Astrocyte (in vitro differentiated cells and primary cell): ENCODE measurements around the gene CCNE1. TPM values are rescaled to one million over a fixed set of nuclear protein-coding genes. Genes with fewer than 3 reads are reported as not detected.

Experiments
- DNase-seq: peaks from one replicate; pipeline ENCODE4 v3.0.0-alpha.2; 2010; ENCODE audit warnings: low read depth
- FAIRE-seq: peaks from 2 replicates; lab custom pipeline; 2011; peaks lifted over from hg19 to GRCh38; lab: Jason Lieb, UNC
- H2AFZ ChIP-seq: 2 replicates; pipeline ENCODE4 v1.6.0; 2012; ENCODE audit warnings: low read depth, low read length, inconsistent platforms
- H3K27ac ChIP-seq: 2 replicates; pipeline ENCODE4 v1.5.1; 2011; ENCODE audit warnings: low read depth, low read length, inconsistent platforms
- H3K27me3 ChIP-seq: 2 replicates; pipeline ENCODE4 v1.6.0; 2011; ENCODE audit warnings: low read length, inconsistent platforms; ENCODE audit not compliant: insufficient read depth
- H3K36me3 ChIP-seq: 2 replicates; pipeline ENCODE4 v1.5.1; 2011; ENCODE audit warnings: low read length, inconsistent platforms; ENCODE audit not compliant: insufficient read depth
- H3K4me1 ChIP-seq: 2 replicates; pipeline ENCODE4 v1.5.1; 2011; ENCODE audit warnings: low read length, inconsistent platforms; ENCODE audit not compliant: insufficient read depth
- H3K4me2 ChIP-seq: 2 replicates; pipeline ENCODE4 v1.6.0; 2012; ENCODE audit warnings: low read length, inconsistent platforms
- H3K4me3 ChIP-seq: 2 replicates; pipeline ENCODE4 v1.5.1; 2011; ENCODE audit warnings: low read depth, mild to moderate bottlenecking, low read length, inconsistent platforms; ENCODE audit not compliant: insufficient read depth
- H3K79me2 ChIP-seq: 2 replicates; pipeline ENCODE4 v1.6.0; 2012; ENCODE audit warnings: mild to moderate bottlenecking, low read length, inconsistent platforms; ENCODE audit not compliant: insufficient read depth
- H3K9ac ChIP-seq: 2 replicates; pipeline ENCODE4 v1.6.0; 2012; ENCODE audit warnings: mild to moderate bottlenecking, low read length, inconsistent platforms
- H3K9me3 ChIP-seq: 2 replicates; pipeline ENCODE4 v1.5.1; 2012; ENCODE audit warnings: low read depth, mild to moderate bottlenecking, low read length, inconsistent platforms; ENCODE audit not compliant: insufficient read depth
- H4K20me1 ChIP-seq: 2 replicates; pipeline ENCODE4 v1.6.0; 2012; ENCODE audit warnings: low read length, inconsistent platforms; ENCODE audit not compliant: insufficient read depth
- H3K27ac Mint-ChIP-seq: one replicate; pipeline ENCODE4 v1.8.0; 2021; ENCODE audit warnings: mild to moderate bottlenecking, mixed read lengths; ENCODE audit not compliant: unreplicated experiment
- H3K27me3 Mint-ChIP-seq: one replicate; pipeline ENCODE4 v1.8.0; 2021; ENCODE audit warnings: low read depth, mixed read lengths; ENCODE audit not compliant: unreplicated experiment
- H3K36me3 Mint-ChIP-seq: one replicate; pipeline ENCODE4 v1.8.0; 2021; ENCODE audit warnings: low read depth, mixed read lengths; ENCODE audit not compliant: unreplicated experiment
- H3K4me1 Mint-ChIP-seq: one replicate; pipeline ENCODE4 v1.8.0; 2021; ENCODE audit warnings: low read depth, mixed read lengths; ENCODE audit not compliant: unreplicated experiment
- H3K4me3 Mint-ChIP-seq: one replicate; pipeline ENCODE4 v1.8.0; 2021; ENCODE audit warnings: mild to moderate bottlenecking, moderate library complexity, mixed read lengths; ENCODE audit not compliant: unreplicated experiment
- H3K9me3 Mint-ChIP-seq: one replicate; pipeline ENCODE4 v1.8.0; 2021; ENCODE audit warnings: mild to moderate bottlenecking, mixed read lengths; ENCODE audit not compliant: unreplicated experiment
- EZH2 ChIP-seq: IDR thresholded peaks from 2 replicates; pipeline ENCODE4 v1.6.1; 2012; ENCODE audit warnings: mild to moderate bottlenecking, low read length, inconsistent platforms; ENCODE audit not compliant: insufficient read depth
- total RNA-seq: library from RNA; stranded (reverse); gene quantifications from 2 replicates; pipeline ENCODE4 v1.2.1, GENCODE V29; 2021
- TF ChIP-seq, protein P1 (sequence below): IDR thresholded peaks from 2 replicates; pipeline ENCODE4 v1.5.1; 2011; ENCODE audit warnings: low read depth, mild to moderate bottlenecking, inconsistent platforms, low read length, moderate library complexity; ENCODE audit not compliant: insufficient read depth

The CCNE1 gene
- total RNA-seq, 1 donor from 2014 or later = 8.8 TPM

GRCh38 chr19:29784598-29785223 is 27.1 kb upstream of the CCNE1 start:
- DNase-seq (no peak), FAIRE-seq (no peak)
- peaks cover 2% of the 10 kb centered on the region for H3K36me3 Mint-ChIP-seq
- Histone ChIP-seq H2AFZ (no peak overlapping the region), H3K36me3 (no peaks in the 10 kb centered on the region), H3K9ac (no peak overlapping the region), H4K20me1 (no peaks in the 10 kb centered on the region), H3K9me3 (no peaks in the 10 kb centered on the region), H3K4me2 (no peak overlapping the region), H3K27ac (no peak overlapping the region), H3K4me1 (no peaks in the 10 kb centered on the region), H3K79me2 (no peaks in the 10 kb centered on the region), H3K27me3 (no peaks in the 10 kb centered on the region), H3K4me3 (no peak overlapping the region)
- TF ChIP-seq EZH2 = no peak
- TF ChIP-seq, protein P1, sequence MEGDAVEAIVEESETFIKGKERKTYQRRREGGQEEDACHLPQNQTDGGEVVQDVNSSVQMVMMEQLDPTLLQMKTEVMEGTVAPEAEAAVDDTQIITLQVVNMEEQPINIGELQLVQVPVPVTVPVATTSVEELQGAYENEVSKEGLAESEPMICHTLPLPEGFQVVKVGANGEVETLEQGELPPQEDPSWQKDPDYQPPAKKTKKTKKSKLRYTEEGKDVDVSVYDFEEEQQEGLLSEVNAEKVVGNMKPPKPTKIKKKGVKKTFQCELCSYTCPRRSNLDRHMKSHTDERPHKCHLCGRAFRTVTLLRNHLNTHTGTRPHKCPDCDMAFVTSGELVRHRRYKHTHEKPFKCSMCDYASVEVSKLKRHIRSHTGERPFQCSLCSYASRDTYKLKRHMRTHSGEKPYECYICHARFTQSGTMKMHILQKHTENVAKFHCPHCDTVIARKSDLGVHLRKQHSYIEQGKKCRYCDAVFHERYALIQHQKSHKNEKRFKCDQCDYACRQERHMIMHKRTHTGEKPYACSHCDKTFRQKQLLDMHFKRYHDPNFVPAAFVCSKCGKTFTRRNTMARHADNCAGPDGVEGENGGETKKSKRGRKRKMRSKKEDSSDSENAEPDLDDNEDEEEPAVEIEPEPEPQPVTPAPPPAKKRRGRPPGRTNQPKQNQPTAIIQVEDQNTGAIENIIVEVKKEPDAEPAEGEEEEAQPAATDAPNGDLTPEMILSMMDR = no peak
- no peaks in the 10 kb centered on the region for H3K4me1 Mint-ChIP-seq
- peaks cover 2% of the 10 kb centered on the region for H3K9me3 Mint-ChIP-seq
- peaks cover 32% of the 10 kb centered on the region for H3K27me3 Mint-ChIP-seq
- no peak overlapping the region for H3K27ac Mint-ChIP-seq
- H3K4me3 Mint-ChIP-seq = no peak overlapping the region

DNA sequence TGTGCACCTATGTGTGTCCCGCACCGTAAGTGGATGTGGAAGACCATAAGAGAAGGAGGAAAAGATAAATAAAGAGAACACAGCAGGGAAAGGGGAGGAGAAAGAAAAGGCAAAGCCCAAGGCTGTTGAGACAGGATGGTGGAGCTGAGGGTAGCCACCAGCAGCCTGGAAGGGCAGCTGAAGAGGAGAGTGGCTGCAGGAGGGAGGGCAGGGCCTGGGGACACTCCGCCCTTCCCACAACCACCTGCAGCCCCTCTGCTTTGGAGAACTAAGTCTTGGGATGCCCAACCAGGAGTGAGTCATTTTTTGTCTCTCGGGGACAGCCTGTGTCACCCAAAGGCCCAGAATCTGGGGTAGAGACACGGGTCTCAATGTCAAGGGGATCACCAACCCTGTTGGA is 26.4 kb upstream of the CCNE1 start:
- no peak for TF ChIP-seq EZH2
- TF ChIP-seq, protein P1 = no peak
- H3K36me3 Mint-ChIP-seq = peaks cover 2% of the 10 kb centered on the region
- FAIRE-seq (no peak), DNase-seq (no peak)
- H3K79me2 ChIP-seq = no peaks in the 10 kb centered on the region
- H4K20me1 ChIP-seq = no peaks in the 10 kb centered on the region
- H3K36me3 ChIP-seq = no peaks in the 10 kb centered on the region
- H3K27ac Mint-ChIP-seq = no peak overlapping the region
- no peak overlapping the region for H3K9ac ChIP-seq
- H3K4me3 ChIP-seq = no peak overlapping the region
- no peak overlapping the region for H3K4me2 ChIP-seq
- peaks cover 26% of the 10 kb centered on the region for H3K27me3 Mint-ChIP-seq
- H3K4me1 ChIP-seq = no peaks in the 10 kb centered on the region
- H2AFZ ChIP-seq = no peak overlapping the region
- no peak overlapping the region for H3K4me3 Mint-ChIP-seq
- H3K27me3 ChIP-seq = no peaks in the 10 kb centered on the region
- H3K27ac ChIP-seq = no peak overlapping the region
- no peaks in the 10 kb centered on the region for H3K9me3 ChIP-seq
- H3K4me1 Mint-ChIP-seq = no peaks in the 10 kb centered on the region
- H3K9me3 Mint-ChIP-seq = peaks cover 2% of the 10 kb centered on the region

DNA sequence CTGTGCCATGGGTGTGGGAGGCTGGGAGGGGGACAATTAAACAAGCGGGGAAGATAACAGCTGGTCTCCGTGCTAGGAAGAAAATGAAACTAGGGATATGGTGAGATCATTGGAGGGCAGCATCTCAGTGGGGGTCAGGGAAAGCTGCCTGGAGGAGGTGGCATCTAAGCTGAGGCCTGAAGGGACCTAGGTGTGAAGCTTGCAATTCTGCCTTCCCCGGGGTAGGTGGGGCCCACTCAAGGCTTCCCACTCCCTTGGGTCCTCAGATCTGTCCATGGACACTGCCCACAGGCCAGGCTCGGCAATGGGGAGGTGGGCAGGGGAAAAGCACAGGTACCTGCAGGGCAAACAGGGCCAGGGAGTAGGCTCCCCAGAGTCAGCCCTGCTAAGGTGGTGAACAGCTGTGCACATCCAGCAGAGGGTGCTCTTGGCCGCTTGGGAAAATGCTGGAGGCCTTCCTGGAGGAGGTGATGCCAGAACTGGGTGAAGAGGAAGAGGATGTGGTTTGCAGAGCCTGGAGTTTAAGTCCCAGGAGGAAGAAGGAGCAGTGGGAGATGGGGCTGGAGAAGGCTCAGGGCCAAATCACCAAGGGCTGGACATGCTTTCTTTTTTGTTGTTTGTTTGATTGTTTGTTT is 25.7 kb upstream of the CCNE1 start:
- H3K27ac ChIP-seq = no peak overlapping the region
- DNase-seq (no peak), FAIRE-seq (no peak)
- H3K4me1 ChIP-seq = no peaks in the 10 kb centered on the region
- no peaks in the 10 kb centered on the region for H3K79me2 ChIP-seq
- no peaks in the 10 kb centered on the region for H4K20me1 ChIP-seq
- peaks cover 2% of the 10 kb centered on the region for H3K36me3 Mint-ChIP-seq
- H3K4me1 Mint-ChIP-seq = no peaks in the 10 kb centered on the region
- H3K36me3 ChIP-seq = no peaks in the 10 kb centered on the region
- no peak overlapping the region for H3K27ac Mint-ChIP-seq
- H3K9ac ChIP-seq = no peak overlapping the region
- no peak overlapping the region for H3K4me3 ChIP-seq
- TF ChIP-seq EZH2 = no peak
- TF ChIP-seq, protein P1 = no peak
- H3K9me3 ChIP-seq = no peaks in the 10 kb centered on the region
- H3K4me2 ChIP-seq = no peak overlapping the region
- no peaks in the 10 kb centered on the region for H3K27me3 ChIP-seq
- peaks cover 2% of the 10 kb centered on the region for H3K9me3 Mint-ChIP-seq
- no peak overlapping the region for H3K4me3 Mint-ChIP-seq
- H2AFZ ChIP-seq = no peak overlapping the region
- peaks cover 26% of the 10 kb centered on the region for H3K27me3 Mint-ChIP-seq
